ENCODE measurements around the gene NTSR1. TPM values are rescaled to one million over a fixed set of nuclear protein-coding genes. Genes with fewer than 3 reads are reported as not detected.

Gene NTSR1
- total and polyA plus RNA-seq, 11 donors: 0.01 to 0.32 (median 0.07) TPM; not detected in 7

DNA sequence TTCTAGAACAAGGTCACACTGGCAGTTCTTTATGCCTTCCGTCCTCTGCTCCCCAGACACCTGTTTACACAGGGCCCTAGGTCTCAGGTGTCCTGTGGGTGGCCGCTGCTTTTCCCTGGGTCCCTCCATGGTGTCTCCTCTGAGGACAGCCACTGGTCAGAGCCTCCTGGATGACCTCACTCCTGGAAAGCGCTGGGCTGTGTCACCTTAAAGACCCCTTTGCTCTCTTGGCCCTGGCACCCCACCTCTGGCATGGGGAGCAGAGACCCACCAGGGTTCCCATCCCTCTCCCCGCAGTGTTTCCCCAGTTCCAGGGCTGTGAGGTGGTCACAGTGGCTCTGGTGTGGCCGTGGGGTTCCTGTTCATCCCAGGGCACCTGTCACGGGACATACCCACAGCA is 33.9 kb downstream of the NTSR1 start:
- WGBS, 4 donors: 70 to 84% (median 80%) methylated on average over 2 to 6 of the region's 6 CpGs
- Histone ChIP-seq H3K27me3 (peaks cover 0 to 56% (median 10%) of the 10 kb centered on the region in 9 donors), H3K9me3 (no peaks in the 10 kb centered on the region), H3K36me3 (no peaks in the 10 kb centered on the region), H3K27ac (no peak overlapping the region), H3K4me3 (no peak overlapping the region), H3K4me1 (peaks cover 0 to 39% (median 6%) of the 10 kb centered on the region in 12 donors)
- DNase-seq (peak in 2 of 5 donors; percentile 9 to 17), ATAC-seq (no peak)
- TF ChIP-seq POLR2A (IDR thresholded peaks at IDR 0.05) (no peak), CTCF (IDR thresholded peaks at IDR 0.05) (no peak)
- intact Hi-C loops (cut with DNase I): no loop called here

- H3K4me1 ChIP-seq: peaks cover 0 to 39% (median 6%) of the 10 kb centered on the region in 12 donors
- ATAC-seq: no peak
- H3K9me3 ChIP-seq: no peaks in the 10 kb centered on the region
- DNase-seq: peak in 2 of 5 donors; percentile 10 to 11
- 85 to 86% (median 86%) methylated on average over 8 to 21 of the region's 21 CpGs for WGBS, 4 donors
- H3K27ac ChIP-seq: peak overlapping the region in 1 of 12 donors; percentile 38
- no peaks in the 10 kb centered on the region for H3K36me3 ChIP-seq
- peaks cover 0 to 56% (median 10%) of the 10 kb centered on the region in 9 donors for H3K27me3 ChIP-seq
- H3K4me3 ChIP-seq: no peak overlapping the region
- no peak for TF ChIP-seq CTCF (IDR thresholded peaks at IDR 0.05)
- no peak for TF ChIP-seq POLR2A (IDR thresholded peaks at IDR 0.05)
- intact Hi-C loops (cut with DNase I): no loop called here
These were observed 34.5 kb downstream of the NTSR1 start for GRCh38 chr20:62742979-62743776.

- 83 to 89% (median 88%) methylated on average over 20 of the region's 20 CpGs for WGBS, 4 donors
- ATAC-seq (no peak), DNase-seq (peak in 2 of 5 donors; percentile 9 to 45)
- no peak for TF ChIP-seq CTCF (IDR thresholded peaks at IDR 0.05)
- no peak for TF ChIP-seq POLR2A (IDR thresholded peaks at IDR 0.05)
- Histone ChIP-seq H3K27me3 (peaks cover 0 to 56% (median 10%) of the 10 kb centered on the region in 9 donors), H3K9me3 (no peaks in the 10 kb centered on the region), H3K36me3 (no peaks in the 10 kb centered on the region), H3K4me3 (no peak overlapping the region), H3K27ac (peak overlapping the region in 1 of 12 donors; percentile 38), H3K4me1 (peaks cover 0 to 34% (median 6%) of the 10 kb centered on the region in 12 donors)
- intact Hi-C loops (cut with DNase I): no loop called here
These were observed 35.2 kb downstream of the NTSR1 start for GRCh38 chr20:62743777-62744317.

DNA sequence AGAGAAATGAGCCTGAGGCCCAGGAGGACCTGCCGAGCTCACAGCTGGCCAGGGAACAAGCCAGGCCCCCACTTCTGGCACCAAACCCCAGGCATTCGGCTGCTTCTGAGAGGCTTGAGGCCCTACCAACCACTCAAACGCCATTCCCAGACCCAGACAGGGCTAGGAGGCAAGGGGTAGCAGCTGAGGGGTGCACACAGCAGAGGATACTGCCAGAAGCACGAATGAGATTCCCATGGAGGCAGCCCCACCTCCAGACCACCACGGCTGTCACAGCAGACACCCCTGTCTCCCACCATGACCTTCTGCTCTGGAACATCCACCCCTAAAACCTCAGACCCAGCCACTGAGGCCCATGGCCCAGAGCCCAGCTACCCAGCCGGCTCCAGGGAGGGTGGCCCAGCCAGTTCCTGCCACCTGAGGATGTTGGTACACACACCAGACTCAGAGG is 36.1 kb downstream of the NTSR1 start:
- WGBS, 4 donors: 61 to 77% (median 72%) methylated on average over 5 to 6 of the region's 6 CpGs
- no peaks in the 10 kb centered on the region for H3K36me3 ChIP-seq
- intact Hi-C loops (cut with DNase I): no loop called here

More for the DNA sequence above, 36.1 kb downstream of the NTSR1 start:
- no peak for DNase-seq
- TF ChIP-seq POLR2A (IDR thresholded peaks at IDR 0.05): no peak
- peaks cover 0 to 25% (median 6%) of the 10 kb centered on the region in 12 donors for H3K4me1 ChIP-seq
- no peak overlapping the region for H3K27ac ChIP-seq
- ATAC-seq: no peak
- no peaks in the 10 kb centered on the region for H3K9me3 ChIP-seq
- peaks cover 0 to 52% (median 10%) of the 10 kb centered on the region in 9 donors for H3K27me3 ChIP-seq
- H3K4me3 ChIP-seq: no peak overlapping the region

Data from heart left ventricle (tissue), 16 donors.